Embryonic facial prominence (tissue), 1 donor: ENCODE measurements around the gene FBXO24.

ENCODE experiments used
- DNase-seq: peaks from one replicate; pipeline ENCODE4 v3.0.0-alpha.2; 2016; ENCODE audit errors: extremely low spot score

FBXO24 gene

GRCh38 chr7:100620804-100621203 is 34.7 kb downstream of the FBXO24 start:
- DNase-seq = no peak

GRCh38 chr7:100621554-100621953 is 35.4 kb downstream of the FBXO24 start:
- DNase-seq = no peak

GRCh38 chr7:100623951-100624824 is 38.1 kb downstream of the FBXO24 start:
- DNase-seq = no peak

DNA sequence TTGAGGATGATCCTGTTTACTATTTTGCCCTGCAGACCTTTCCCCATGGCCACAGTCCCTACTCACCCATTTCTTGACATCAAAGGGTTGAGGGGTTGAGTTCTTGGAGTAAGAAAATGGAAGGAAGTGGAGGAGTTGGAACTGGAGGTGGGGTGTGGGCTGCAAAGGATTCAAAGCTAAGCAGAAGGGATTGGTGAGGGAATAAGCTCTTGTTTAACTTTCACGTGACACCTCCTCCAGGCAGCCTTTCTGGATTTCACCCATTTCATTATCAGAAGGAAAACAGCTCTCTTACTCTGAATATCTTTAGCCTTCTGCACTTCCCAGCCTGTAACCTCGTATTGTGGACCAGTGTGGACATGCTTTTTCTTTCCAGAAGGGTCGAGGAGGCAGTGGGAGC is 39.9 kb downstream of the FBXO24 start:
- DNase-seq = no peak

GRCh38 chr7:100626530-100627237 is 40.6 kb downstream of the FBXO24 start:
- no peak for DNase-seq

- DNase-seq = no peak
Measured at GRCh38 chr7:100627238-100627549, 41.1 kb downstream of the FBXO24 start.

DNA sequence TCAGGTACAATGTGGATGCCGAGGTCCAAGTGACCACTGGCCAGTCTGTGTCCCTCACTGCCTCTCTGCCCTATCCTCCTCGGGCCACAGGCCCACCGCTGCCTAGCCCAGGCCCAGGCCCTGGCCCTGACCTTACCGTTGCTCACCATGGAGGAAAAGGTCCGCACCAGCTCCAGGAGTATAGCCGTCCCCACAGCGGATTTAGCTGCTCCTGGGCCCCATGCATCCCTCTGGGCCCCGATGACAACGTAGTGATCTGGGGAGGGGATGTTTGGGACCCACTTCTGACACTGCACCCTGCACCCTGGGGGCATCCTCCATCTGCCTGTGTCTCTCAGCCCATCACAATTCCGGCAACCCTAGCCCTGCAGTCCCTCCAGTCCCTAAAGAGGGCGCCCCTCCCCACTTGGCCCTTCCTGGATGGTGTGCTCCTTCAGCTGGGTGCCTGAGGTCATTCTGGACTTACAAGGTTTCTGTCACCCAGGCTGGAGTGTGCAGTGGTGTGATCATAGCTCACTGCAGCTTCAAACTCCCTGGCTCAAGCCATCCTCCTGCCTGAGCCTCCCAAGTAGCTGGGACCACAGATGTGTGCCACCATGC is 43.1 kb downstream of the FBXO24 start:
- no peak for DNase-seq

- no peak for DNase-seq
Measured at GRCh38 chr7:100630066-100630465, 43.9 kb downstream of the FBXO24 start.

GRCh38 chr7:100632951-100633717 is 47.0 kb downstream of the FBXO24 start:
- DNase-seq = no peak

- no peak for DNase-seq
Measured at GRCh38 chr7:100639995-100640516, 53.9 kb downstream of the FBXO24 start.

DNA sequence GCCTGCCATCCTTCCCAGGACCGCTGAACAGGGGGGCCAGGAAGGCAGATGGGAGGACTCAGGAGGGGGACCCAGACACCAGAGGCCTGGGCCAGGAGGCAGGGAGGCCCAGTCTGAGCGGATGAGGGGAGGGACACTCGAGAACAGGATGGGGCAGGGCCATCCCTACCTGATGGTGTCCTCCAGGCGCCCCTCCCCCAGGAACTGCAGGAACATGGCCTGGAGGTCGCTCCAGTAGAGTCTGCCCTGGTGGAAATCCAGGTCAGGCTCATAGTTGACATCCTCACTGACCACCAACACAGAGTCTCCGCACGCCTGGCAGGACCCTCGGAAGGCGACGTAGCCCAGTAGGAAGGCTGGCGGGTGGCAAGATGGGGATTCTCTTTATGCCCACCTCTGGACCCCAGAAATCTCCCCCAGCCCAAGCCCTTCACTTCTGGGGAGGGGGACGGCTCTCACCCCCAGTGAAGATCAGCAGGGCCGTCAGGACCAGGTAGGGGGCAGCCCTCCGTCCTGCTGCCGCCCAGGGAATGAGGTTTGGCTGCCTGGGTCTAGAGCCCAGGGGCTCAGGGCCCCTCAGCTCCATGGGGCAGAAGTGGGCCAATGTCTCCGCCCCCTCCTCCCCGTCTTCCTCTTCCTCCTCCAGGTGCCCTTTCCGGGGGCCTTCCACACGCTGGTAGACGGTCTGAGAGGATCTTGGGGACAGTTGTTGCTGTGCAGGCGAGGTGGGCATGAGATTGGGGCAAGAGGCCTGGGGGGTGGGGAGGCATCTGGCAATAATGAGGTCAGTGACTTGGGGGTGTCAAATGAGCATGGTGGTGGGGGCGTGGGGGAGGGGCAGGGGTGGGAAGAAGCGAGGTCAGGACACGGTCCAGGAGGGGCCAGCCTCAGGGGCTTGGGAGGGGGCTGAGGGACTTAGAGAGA is 54.7 kb downstream of the FBXO24 start:
- no peak for DNase-seq

GRCh38 chr7:100641463-100641859 is 55.3 kb downstream of the FBXO24 start, which contains the start of gene TFR2:
Gene TFR2, minus strand, starts transcription at chr7:100641552. Its CDS starts 43 bp downstream, at chr7:100641509.
- DNase-seq = no peak

DNA sequence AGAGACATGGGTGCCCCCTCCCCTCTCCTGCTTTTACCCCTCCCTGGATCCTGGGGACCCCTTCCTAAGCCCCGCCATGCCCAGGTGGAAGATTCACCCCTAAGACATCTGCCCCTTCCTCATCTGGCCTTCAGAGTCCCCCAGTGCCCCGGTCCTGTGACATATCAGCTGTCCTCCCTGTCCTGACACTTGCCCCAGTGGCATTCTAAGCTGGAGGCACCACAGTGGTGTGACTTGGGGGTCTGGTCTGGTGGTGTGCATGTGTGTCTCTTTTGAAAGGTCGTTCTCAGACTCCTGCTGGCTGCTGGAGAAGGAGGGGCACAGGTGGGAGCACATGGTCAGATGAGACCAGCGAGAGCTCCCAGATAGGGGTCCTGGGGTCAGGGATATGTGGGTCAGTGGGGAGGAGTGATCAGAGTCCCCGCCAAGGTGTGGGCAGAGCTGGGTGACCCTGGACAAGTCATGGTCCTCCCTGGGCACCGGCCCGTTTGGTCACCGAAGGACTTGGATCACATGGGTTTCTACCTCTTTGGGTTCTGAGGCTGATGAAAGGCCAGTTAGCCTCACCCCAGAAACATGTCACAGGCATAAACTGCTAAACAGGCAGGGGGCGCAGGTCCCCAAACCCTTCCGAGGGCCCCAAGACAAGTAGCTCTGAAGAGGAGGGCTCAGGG is 55.9 kb downstream of the FBXO24 start:
- no peak for DNase-seq

GRCh38 chr7:100642534-100642907 is 56.4 kb downstream of the FBXO24 start:
- DNase-seq = no peak

GRCh38 chr7:100649826-100650565 is 63.9 kb downstream of the FBXO24 start:
- DNase-seq = no peak
